ENCODE results near the gene ACTG1.

Gene ACTG1

GRCh38 chr17:81489998-81490992 is 22.3 kb downstream of the ACTG1 start:
- Mint-ChIP-seq H3K27me3 (ENCODE audit: low read depth) (peaks cover 23% of the 10 kb centered on the region), H3K4me3 (peak overlapping the region; percentile 79), H3K27ac (no peak overlapping the region), H3K9me3 (no peaks in the 10 kb centered on the region), H3K4me1 (ENCODE audit: low read depth) (peaks cover 9% of the 10 kb centered on the region), H3K36me3 (ENCODE audit: low read depth) (no peaks in the 10 kb centered on the region)

GRCh38 chr17:81489012-81489997 is 23.3 kb downstream of the ACTG1 start:
- Mint-ChIP-seq H3K4me1 (ENCODE audit: low read depth) (peaks cover 9% of the 10 kb centered on the region), H3K36me3 (ENCODE audit: low read depth) (no peaks in the 10 kb centered on the region), H3K27me3 (ENCODE audit: low read depth) (peaks cover 18% of the 10 kb centered on the region), H3K9me3 (no peaks in the 10 kb centered on the region), H3K4me3 (peak overlapping the region; percentile 79), H3K27ac (peak overlapping the region; percentile 74)

GRCh38 chr17:81488276-81488860 is 24.2 kb downstream of the ACTG1 start:
- no peaks in the 10 kb centered on the region for H3K36me3 Mint-ChIP-seq (ENCODE audit: low read depth)
- H3K27ac Mint-ChIP-seq = no peak overlapping the region
- no peak overlapping the region for H3K4me3 Mint-ChIP-seq
- peaks cover 18% of the 10 kb centered on the region for H3K27me3 Mint-ChIP-seq (ENCODE audit: low read depth)
- H3K4me1 Mint-ChIP-seq (ENCODE audit: low read depth) = peaks cover 9% of the 10 kb centered on the region
- no peaks in the 10 kb centered on the region for H3K9me3 Mint-ChIP-seq

- no peak overlapping the region for H3K27ac Mint-ChIP-seq
- peaks cover 9% of the 10 kb centered on the region for H3K4me1 Mint-ChIP-seq (ENCODE audit: low read depth)
- no peaks in the 10 kb centered on the region for H3K9me3 Mint-ChIP-seq
- H3K27me3 Mint-ChIP-seq (ENCODE audit: low read depth) = peaks cover 23% of the 10 kb centered on the region
- H3K4me3 Mint-ChIP-seq = peak overlapping the region; percentile 59
- no peaks in the 10 kb centered on the region for H3K36me3 Mint-ChIP-seq (ENCODE audit: low read depth)
These were observed 24.9 kb downstream of the ACTG1 start for GRCh38 chr17:81487487-81488275.

GRCh38 chr17:81487089-81487486 is 25.5 kb downstream of the ACTG1 start:
- H3K4me3 Mint-ChIP-seq = peak overlapping the region; percentile 59
- H3K4me1 Mint-ChIP-seq (ENCODE audit: low read depth) = peaks cover 9% of the 10 kb centered on the region
- H3K36me3 Mint-ChIP-seq (ENCODE audit: low read depth) = no peaks in the 10 kb centered on the region
- H3K9me3 Mint-ChIP-seq = no peaks in the 10 kb centered on the region
- H3K27ac Mint-ChIP-seq = no peak overlapping the region
- peaks cover 29% of the 10 kb centered on the region for H3K27me3 Mint-ChIP-seq (ENCODE audit: low read depth)

- Mint-ChIP-seq H3K4me3 (peak overlapping the region; percentile 7), H3K36me3 (ENCODE audit: low read depth) (no peaks in the 10 kb centered on the region), H3K27ac (peak overlapping the region; percentile 27), H3K4me1 (ENCODE audit: low read depth) (peaks cover 9% of the 10 kb centered on the region), H3K9me3 (no peaks in the 10 kb centered on the region), H3K27me3 (ENCODE audit: low read depth) (peaks cover 34% of the 10 kb centered on the region)
These were observed 26.3 kb downstream of the ACTG1 start for GRCh38 chr17:81486199-81486810.

GRCh38 chr17:81484195-81484979 is 28.2 kb downstream of the ACTG1 start:
- no peaks in the 10 kb centered on the region for H3K36me3 Mint-ChIP-seq (ENCODE audit: low read depth)

GRCh38 chr17:81483862-81484194 is 28.8 kb downstream of the ACTG1 start:
- Mint-ChIP-seq H3K27me3 (ENCODE audit: low read depth) (peaks cover 38% of the 10 kb centered on the region), H3K27ac (no peak overlapping the region), H3K4me1 (ENCODE audit: low read depth) (peaks cover 6% of the 10 kb centered on the region), H3K9me3 (no peaks in the 10 kb centered on the region), H3K36me3 (ENCODE audit: low read depth) (no peaks in the 10 kb centered on the region), H3K4me3 (no peak overlapping the region)

More at GRCh38 chr17:81484195-81484979, 28.2 kb downstream of the ACTG1 start:
- Mint-ChIP-seq H3K4me3 (no peak overlapping the region), H3K9me3 (no peaks in the 10 kb centered on the region), H3K27ac (no peak overlapping the region), H3K4me1 (ENCODE audit: low read depth) (peaks cover 6% of the 10 kb centered on the region), H3K27me3 (ENCODE audit: low read depth) (peaks cover 37% of the 10 kb centered on the region)

- Mint-ChIP-seq H3K4me1 (ENCODE audit: low read depth) (peaks cover 6% of the 10 kb centered on the region), H3K9me3 (no peaks in the 10 kb centered on the region), H3K27ac (no peak overlapping the region), H3K36me3 (ENCODE audit: low read depth) (no peaks in the 10 kb centered on the region), H3K27me3 (ENCODE audit: low read depth) (peaks cover 40% of the 10 kb centered on the region), H3K4me3 (no peak overlapping the region)
These were observed 29.3 kb downstream of the ACTG1 start for GRCh38 chr17:81483085-81483861.

GRCh38 chr17:81482673-81483072 is 29.9 kb downstream of the ACTG1 start:
- H3K27ac Mint-ChIP-seq = no peak overlapping the region
- H3K4me3 Mint-ChIP-seq = no peak overlapping the region
- peaks cover 46% of the 10 kb centered on the region for H3K27me3 Mint-ChIP-seq (ENCODE audit: low read depth)
- H3K36me3 Mint-ChIP-seq (ENCODE audit: low read depth) = no peaks in the 10 kb centered on the region
- H3K9me3 Mint-ChIP-seq = no peaks in the 10 kb centered on the region
- peaks cover 6% of the 10 kb centered on the region for H3K4me1 Mint-ChIP-seq (ENCODE audit: low read depth)

GRCh38 chr17:81481815-81482505 is 30.6 kb downstream of the ACTG1 start:
- Mint-ChIP-seq H3K9me3 (no peaks in the 10 kb centered on the region), H3K36me3 (ENCODE audit: low read depth) (no peaks in the 10 kb centered on the region), H3K4me1 (ENCODE audit: low read depth) (peaks cover 6% of the 10 kb centered on the region), H3K27me3 (ENCODE audit: low read depth) (peaks cover 46% of the 10 kb centered on the region), H3K27ac (no peak overlapping the region), H3K4me3 (peak overlapping the region; percentile 70)
